HL-60/S4 treated with phorbol 12-myristate 13-acetate at 8.2 ng/mL for 4 days and 3 days (cell line): ENCODE measurements around the gene XDH.

Source experiments
- in situ Hi-C: fragments of 300-500 bp; cut with MboI; formaldehyde crosslinking; loops from 2 replicates; pipeline ENCODE4 v1.15.0; 2022; ENCODE audit warnings: low sequenced_read_pairs

Gene XDH

GRCh38 chr2:31296641-31297287 lies 117.8 kb downstream of the XDH start:
- in situ Hi-C loops, result no loop called here

GRCh38 chr2:31294196-31294595 lies 120.3 kb downstream of the XDH start:
- in situ Hi-C loops, result no loop called here

GRCh38 chr2:31287654-31288053 lies 126.9 kb downstream of the XDH start:
- in situ Hi-C loops, result no loop called here

GRCh38 chr2:31286961-31287550 lies 127.5 kb downstream of the XDH start:
- in situ Hi-C loops, result no loop called here

GRCh38 chr2:31286230-31286629 lies 128.3 kb downstream of the XDH start:
- in situ Hi-C loops, result no loop called here
